B cell (primary cell): ENCODE measurements around the gene FKBP2. TPM values are rescaled to one million over a fixed set of nuclear protein-coding genes. Genes with fewer than 3 reads are reported as not detected.
A peak's percentile ranks its signal among the peaks of the same experiment; 100 is the strongest.

ENCODE experiments used
- ATAC-seq: fragments of 200-7000 bp; cut with Tn5 transposase; one replicate; pipeline ENCODE4 v1.10.0; 2021; ENCODE audit warnings: low read depth, mild to moderate bottlenecking, moderate number of reproducible peaks, moderate library complexity
- CTCF ChIA-PET: fragments of 350-600 bp; sonication (Branson Sonifier 250); formaldehyde crosslinking; loops from one replicate; lab custom pipeline; 2021; ENCODE audit warnings: antibody characterized with exemption, inconsistent platforms; lab: Charles Lee
- POLR2A ChIA-PET: fragments of 350-600 bp; sonication (Branson Sonifier 250); formaldehyde crosslinking; loops from one replicate; lab custom pipeline; 2021; ENCODE audit warnings: antibody characterized with exemption; lab: Charles Lee
- DNase-seq: peaks from one replicate; pipeline ENCODE4 v3.0.0; 2013
- H2AFZ ChIP-seq: 2 replicates; pipeline ENCODE4 v1.6.1; 2012; ENCODE audit warnings: mild to moderate bottlenecking, low read depth, low read length; ENCODE audit not compliant: insufficient read depth, poor library complexity, severe bottlenecking
- H3K27ac ChIP-seq, 2 donors: 1 replicate in 1 of 2; 2 replicates in 1 of 2; pipeline ENCODE4 v1.5.1; 2012 to 2013; ENCODE audit warnings: low read length in 2 of 2, mild to moderate bottlenecking in 2 of 2, moderate library complexity in 1 of 2
- H3K27me3 ChIP-seq, 4 experiments: fragments of 200-600 bp in 1 of 4; sonication (generic) in 1 of 4; replicated peaks in 1 of 4; 1 replicate in 2 of 4; 2 replicates in 2 of 4; pipeline versions ENCODE4 v1.6.1 to v1.7.0; 2013 to 2016; ENCODE audit warnings: low read length in 3 of 4, mild to moderate bottlenecking in 2 of 4, mixed read lengths in 1 of 4, moderate library complexity in 1 of 4; ENCODE audit not compliant: insufficient read depth in 4 of 4, control insufficient read depth in 3 of 4; ENCODE audit errors: control extremely low read depth in 1 of 4
- H3K36me3 ChIP-seq, 2 experiments: replicated peaks in 1 of 2; 1 replicate in 1 of 2; 2 replicates in 1 of 2; pipeline versions ENCODE4 v1.6.1 to v1.7.1; 2013; ENCODE audit warnings: low read length in 1 of 2; ENCODE audit not compliant: insufficient read depth in 2 of 2, control insufficient read depth in 1 of 2; ENCODE audit errors: control extremely low read depth in 1 of 2, extremely low read depth in 1 of 2
- H3K4me1 ChIP-seq, 2 donors: fragments of 200-600 bp in 1 of 2; sonication (generic) in 1 of 2; 1 replicate in 1 of 2; 2 replicates in 1 of 2; pipeline versions ENCODE4 v1.5.1 to v1.6.1; 2013 to 2017; ENCODE audit warnings: low read length in 2 of 2; ENCODE audit not compliant: control insufficient read depth in 2 of 2, insufficient read depth in 2 of 2
- H3K4me2 ChIP-seq: replicated peaks from 2 replicates; pipeline ENCODE3; 2012; ENCODE audit warnings: mild to moderate bottlenecking, low read depth, low read length; ENCODE audit not compliant: poor library complexity, severe bottlenecking
- H3K4me3 ChIP-seq, 5 experiments: fragments of 200-600 bp in 1 of 5; sonication (generic) in 1 of 5; 1 replicate in 3 of 5; 2 replicates in 2 of 5; pipeline versions ENCODE4 v1.5.1 to v1.7.0; 2011 to 2016; ENCODE audit warnings: low read length in 4 of 5, mild to moderate bottlenecking in 4 of 5, low read depth in 2 of 5, control low read depth in 1 of 5, moderate library complexity in 1 of 5; ENCODE audit not compliant: insufficient read depth in 1 of 5; ENCODE audit errors: control extremely low read depth in 1 of 5, extremely low read depth in 1 of 5
- H3K79me2 ChIP-seq: fragments of 200-600 bp; sonication (generic); one replicate; pipeline ENCODE4 v1.6.0; 2016; ENCODE audit warnings: low read length; ENCODE audit not compliant: control insufficient read depth, insufficient read depth
- H3K9ac ChIP-seq: fragments of 200-600 bp; sonication (generic); 2 replicates; pipeline ENCODE4 v1.6.1; 2017; ENCODE audit warnings: mild to moderate bottlenecking, low read length, moderate library complexity
- H3K9me3 ChIP-seq, 3 donors: one replicate each; pipeline versions ENCODE4 v1.6.1 to v1.7.1; 2013; ENCODE audit warnings: low read length in 2 of 3; ENCODE audit not compliant: control insufficient read depth in 2 of 3, insufficient read depth in 1 of 3; ENCODE audit errors: control extremely low read depth in 1 of 3
- H4K20me1 ChIP-seq: 2 replicates; pipeline ENCODE4 v1.6.0; 2012; ENCODE audit warnings: mild to moderate bottlenecking, low read length; ENCODE audit not compliant: insufficient read depth, control insufficient read depth, poor library complexity, severe bottlenecking
- H3K27ac Mint-ChIP-seq: one replicate; pipeline ENCODE4 v1.8.0; 2021; ENCODE audit warnings: mixed read lengths
- H3K27me3 Mint-ChIP-seq: one replicate; pipeline ENCODE4 v1.8.0; 2021; ENCODE audit warnings: mixed read lengths
- H3K4me1 Mint-ChIP-seq: one replicate; pipeline ENCODE4 v1.8.0; 2021; ENCODE audit warnings: mixed read lengths
- H3K4me3 Mint-ChIP-seq: one replicate; pipeline ENCODE4 v1.8.0; 2021; ENCODE audit warnings: mixed read lengths
- H3K9me3 Mint-ChIP-seq: one replicate; pipeline ENCODE4 v1.8.0; 2022; ENCODE audit warnings: mixed read lengths; ENCODE audit not compliant: insufficient read depth
- CTCF ChIP-seq: fragments of 200-600 bp; IDR thresholded peaks from one replicate; pipeline ENCODE4 v1.8.0; 2022; ENCODE audit warnings: antibody characterized with exemption, mild to moderate bottlenecking
- EZH2 ChIP-seq: IDR thresholded peaks from 2 replicates; pipeline ENCODE4 v1.6.1; 2012; ENCODE audit warnings: borderline replicate concordance, low read depth, mild to moderate bottlenecking, moderate library complexity, low read length; ENCODE audit not compliant: insufficient read depth, poor library complexity, severe bottlenecking
- WGBS: methylation state at CpG from one replicate; pipeline ENCODE4 v1.1.5; 2013; ENCODE audit warnings: missing lambda C conversion rate; ENCODE audit not compliant: insufficient coverage; 5-methylcytosine and 5-hydroxymethylcytosine counted together
- intact Hi-C: fragments of 100-400 bp; cut with micrococcal nuclease; formaldehyde crosslinking; loops from one replicate; pipeline ENCODE4 v1.10.0; 2022
- polyA plus RNA-seq: library from polyadenylated mRNA; depleted of rRNA; stranded (reverse); fragments of >200 nt; gene quantifications from 2 replicates; pipeline ENCODE4 v1.2.3, GENCODE V29; 2012
- total RNA-seq, 2 donors: library from RNA; stranded (reverse); fragments of 120-200 nt in 1 of 2; gene quantifications; 1 replicate in 1 of 2; 2 replicates in 1 of 2; pipeline versions ENCODE4 v1.2.3 to v1.2.4, GENCODE V29; 2013 to 2022

Gene FKBP2
- total and polyA plus RNA-seq, 2 donors (not counting 1 experiment from before 2014, with no cell fraction given): 23.7 to 38.2 TPM

GRCh38 chr11:64208796-64209562 lies 31.9 kb upstream of the FKBP2 start:
- ATAC-seq (no peak), DNase-seq (no peak)
- no peak overlapping the region for H3K9ac ChIP-seq
- no peak overlapping the region for H2AFZ ChIP-seq
- WGBS: 83% methylated on average over 18 of the region's 18 CpGs
- Mint-ChIP-seq H3K4me1 (peaks cover 60% of the 10 kb centered on the region), H3K27ac (peak overlapping the region; percentile 96), H3K9me3 (no peaks in the 10 kb centered on the region), H3K27me3 (no peaks in the 10 kb centered on the region), H3K4me3 (peak overlapping the region; percentile 67)
- ChIA-PET POLR2A (interaction anchor here (0.5 to 1.6 kb wide), 3 partner anchors 8 to 49 kb away, joined by 3 to 6 read pairs (median 5); partner anchors contain the start of gene PPP1R14B), CTCF (interaction anchor here (5.6 to 10.3 kb wide), 4 partner anchors 7 to 39 kb away, joined by 53 to 141 read pairs (median 66); partner anchors contain the start of genes NUDT22, PLCB3, PPP1R14B and STIP1)
- intact Hi-C loops: loop anchor here (10.0 kb wide), 1 partner anchor 446 kb away; no protein-coding TSS in a partner anchor
- H4K20me1 ChIP-seq: peaks cover 37% of the 10 kb centered on the region
- H3K36me3 ChIP-seq: peaks cover 0 to 34% of the 10 kb centered on the region in 2 experiments
- peaks cover 30 to 58% of the 10 kb centered on the region in 2 donors for H3K4me1 ChIP-seq
- peak overlapping the region; percentile 73 to 90 for H3K27ac ChIP-seq
- H3K9me3 ChIP-seq: no peaks in the 10 kb centered on the region
- H3K79me2 ChIP-seq: peaks cover 37% of the 10 kb centered on the region
- no peak overlapping the region for H3K4me3 ChIP-seq
- no peak for TF ChIP-seq CTCF
- no peak for TF ChIP-seq EZH2
- H3K27me3 ChIP-seq: no peaks in the 10 kb centered on the region
- H3K4me2 ChIP-seq: peak overlapping the region; percentile 99

DNA sequence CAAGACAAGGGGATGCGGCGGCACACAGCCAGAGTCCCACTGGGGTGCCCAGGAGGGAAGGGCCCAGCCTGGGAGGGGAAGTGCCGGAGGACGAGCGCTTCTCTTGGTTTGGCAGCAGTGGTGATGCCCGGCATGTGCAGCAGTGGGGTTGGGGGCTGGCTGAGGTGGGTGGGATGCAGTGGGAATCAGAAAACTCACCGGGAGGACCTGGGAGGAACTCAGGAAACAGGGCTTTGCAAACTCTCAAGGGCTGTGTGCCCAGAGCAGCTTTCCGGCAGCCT lies 31.4 kb upstream of the FKBP2 start:
- H3K79me2 ChIP-seq: peaks cover 37% of the 10 kb centered on the region
- no peaks in the 10 kb centered on the region for H3K9me3 ChIP-seq
- peaks cover 58% of the 10 kb centered on the region for H3K4me1 Mint-ChIP-seq
- ChIA-PET CTCF (interaction anchor here (7.2 kb wide), 1 partner anchor 16 kb away, joined by 70 read pairs; the partner anchor contains the start of genes NUDT22 and TRPT1), POLR2A (no interaction called here)
- intact Hi-C loops: loop anchor here (10.0 kb wide), 1 partner anchor 445 kb away; no protein-coding TSS in a partner anchor
- peak overlapping the region; percentile 56 for H3K27ac Mint-ChIP-seq
- H2AFZ ChIP-seq: no peak overlapping the region
- TF ChIP-seq EZH2: no peak
- TF ChIP-seq CTCF: no peak
- H3K27ac ChIP-seq: peak overlapping the region in 1 of 2 donors; percentile 90
- no peaks in the 10 kb centered on the region for H3K9me3 Mint-ChIP-seq
- no peak overlapping the region for H3K4me2 ChIP-seq
- 89% methylated on average over 8 of the region's 8 CpGs for WGBS
- H3K36me3 ChIP-seq: peaks cover 0 to 29% of the 10 kb centered on the region in 2 experiments
- DNase-seq: no peak
- no peak overlapping the region for H3K9ac ChIP-seq
- ATAC-seq: no peak
- peaks cover 29 to 56% of the 10 kb centered on the region in 2 donors for H3K4me1 ChIP-seq
- no peak overlapping the region for H3K4me3 ChIP-seq
- peaks cover 37% of the 10 kb centered on the region for H4K20me1 ChIP-seq
- H3K27me3 ChIP-seq: no peaks in the 10 kb centered on the region
- H3K4me3 Mint-ChIP-seq: peak overlapping the region; percentile 23
- H3K27me3 Mint-ChIP-seq: no peaks in the 10 kb centered on the region
